Hepatocyte (in vitro differentiated cells): ENCODE data around the gene WWTR1.

ENCODE experiments used
- CTCF ChIP-seq: fragments of 200-600 bp; sonication (generic); IDR thresholded peaks from 2 replicates; pipeline ENCODE4 v1.5.1; 2016; ENCODE audit warnings: antibody characterized with exemption, mild to moderate bottlenecking; ENCODE audit not compliant: poor library complexity
- EZH2 ChIP-seq: fragments of 200-600 bp; sonication (generic); IDR thresholded peaks from 2 replicates; pipeline ENCODE4 v1.6.1; 2016; ENCODE audit warnings: antibody characterized with exemption, mild to moderate bottlenecking, borderline replicate concordance
- EZH2phosphoT487 ChIP-seq: fragments of 200-600 bp; sonication (generic); IDR thresholded peaks from one replicate; pipeline ENCODE4 v1.6.1; 2018; ENCODE audit warnings: antibody characterized with exemption, mild to moderate bottlenecking, low read depth, moderate library complexity; ENCODE audit not compliant: unreplicated experiment, severe bottlenecking

GRCh38 chr3:149587383-149587782 lies 70.4 kb downstream of the WWTR1 start:
- TF ChIP-seq CTCF (no peak), EZH2phosphoT487 (no peak), EZH2 (no peak)
